ENCODE measurements around the gene RAC3.
"Not testable (repeated sequence)": the region's sequence is repeated elsewhere in the genome, so short reads cannot be mapped to it uniquely, and the experiment has no call there.

RAC3 gene

DNA sequence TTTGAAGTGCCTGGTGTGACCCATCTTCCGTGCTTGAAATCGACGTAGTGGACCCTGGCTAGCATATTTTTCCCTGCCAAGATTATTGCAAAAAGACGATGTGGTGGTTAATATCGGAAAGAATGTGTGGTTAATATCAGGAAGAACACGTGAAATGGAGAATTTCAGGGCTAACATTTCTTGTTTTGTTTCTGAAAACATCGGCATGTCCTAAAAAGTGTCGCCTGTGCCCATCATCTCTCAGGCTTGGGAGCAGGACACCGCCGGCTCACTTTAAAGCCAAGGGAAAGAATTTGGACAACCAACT lies 6.4 kb downstream of the RAC3 start:
- in situ Hi-C loops (cut with MboI; ENCODE audit: low sequenced_read_pairs), result no loop called here

- in situ Hi-C loops (cut with MboI; ENCODE audit: low sequenced_read_pairs), result not testable (repeated sequence)
Observed at GRCh38 chr17:82038796-82039409, 7.4 kb downstream of the RAC3 start.

DNA sequence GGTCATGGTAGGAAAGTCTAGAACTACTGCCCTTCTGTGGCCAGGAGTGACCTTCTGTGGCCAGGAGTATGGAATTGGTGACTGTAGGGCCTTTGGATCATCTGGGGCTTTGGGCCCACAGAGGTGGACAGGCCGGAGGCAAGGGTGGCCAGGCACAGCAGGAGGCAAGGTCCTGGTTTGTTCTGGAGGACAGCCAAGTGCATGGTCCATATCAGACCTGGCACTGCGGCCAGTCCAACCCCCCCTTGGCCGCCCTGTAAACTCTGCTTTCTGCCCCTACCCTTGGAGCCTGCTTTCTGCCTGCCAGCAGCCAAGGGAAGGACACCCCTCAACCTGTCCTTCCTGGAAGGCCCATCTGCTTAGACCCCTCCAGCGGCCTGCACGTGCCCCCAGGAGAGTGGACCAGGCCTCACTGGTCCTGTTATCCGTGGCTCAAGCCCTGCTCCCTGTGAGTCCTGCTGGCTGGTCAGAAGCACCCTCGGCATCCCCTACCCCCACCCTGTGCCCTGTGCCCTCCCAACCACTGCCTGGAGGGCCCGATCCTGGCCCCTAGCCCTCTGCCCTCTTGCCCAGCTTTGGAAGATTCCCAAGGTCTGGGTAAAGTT lies 8.3 kb downstream of the RAC3 start:
- in situ Hi-C loops (cut with MboI; ENCODE audit: low sequenced_read_pairs), result no loop called here

DNA sequence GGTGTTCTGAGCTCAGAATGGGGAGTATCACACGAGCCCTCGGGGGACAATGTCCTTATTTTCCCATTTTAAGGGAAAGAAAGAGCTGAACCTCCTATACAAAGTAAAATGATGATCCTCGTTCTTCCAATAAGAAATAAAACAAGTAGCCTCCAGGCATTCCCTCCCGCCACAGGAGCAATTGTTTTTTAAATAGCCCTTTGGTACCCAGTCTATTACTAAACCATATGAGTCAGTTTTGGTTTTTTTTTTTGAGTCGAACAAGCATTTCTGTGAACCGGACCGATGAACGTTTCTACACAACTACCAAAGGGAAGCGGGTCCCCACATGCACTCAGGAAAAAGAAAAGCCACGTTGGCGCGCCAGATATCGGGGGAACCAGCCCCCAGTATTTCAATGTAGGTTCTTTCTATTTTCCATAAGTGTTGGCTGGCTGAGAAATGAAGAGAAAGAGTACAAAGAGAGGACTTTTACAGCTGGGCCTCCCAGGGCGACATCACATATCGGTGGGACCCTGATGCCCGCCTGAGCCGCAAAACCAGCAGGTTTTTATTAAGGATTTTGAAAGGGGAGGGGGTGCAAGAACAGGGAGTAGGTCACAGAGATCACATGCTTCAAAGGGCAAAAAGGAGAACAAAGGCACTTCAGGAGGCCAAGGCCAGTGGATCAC lies 9.8 kb downstream of the RAC3 start:
- in situ Hi-C loops (cut with MboI; ENCODE audit: low sequenced_read_pairs), result no loop called here

- in situ Hi-C loops (cut with MboI; ENCODE audit: low sequenced_read_pairs), result no loop called here
Observed at GRCh38 chr17:82042649-82043048, 11.2 kb downstream of the RAC3 start.

DNA sequence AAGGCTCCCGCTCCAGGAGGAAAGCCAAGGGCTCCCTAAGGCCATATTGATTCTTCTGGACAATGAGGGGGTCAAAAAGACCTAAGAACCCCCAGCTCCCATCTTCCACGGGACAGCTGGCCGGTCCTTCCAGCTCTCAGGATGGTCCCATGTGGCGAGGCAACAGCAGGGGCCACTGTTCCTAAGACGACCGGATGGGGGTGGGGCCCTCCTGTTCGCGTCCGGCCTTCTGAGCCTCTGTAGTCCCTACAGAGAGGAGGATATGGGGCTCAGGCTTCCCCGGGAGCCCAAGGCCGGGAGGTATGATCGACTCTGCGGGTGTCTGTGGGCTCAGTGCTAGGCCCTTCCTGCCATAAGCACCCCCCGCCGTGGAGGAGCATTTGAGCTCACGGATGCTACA lies 12.0 kb downstream of the RAC3 start:
- in situ Hi-C loops (cut with MboI; ENCODE audit: low sequenced_read_pairs), result no loop called here

- in situ Hi-C loops (cut with MboI; ENCODE audit: low sequenced_read_pairs), result no loop called here
Observed at GRCh38 chr17:82045936-82046484, 14.5 kb downstream of the RAC3 start.

DNA sequence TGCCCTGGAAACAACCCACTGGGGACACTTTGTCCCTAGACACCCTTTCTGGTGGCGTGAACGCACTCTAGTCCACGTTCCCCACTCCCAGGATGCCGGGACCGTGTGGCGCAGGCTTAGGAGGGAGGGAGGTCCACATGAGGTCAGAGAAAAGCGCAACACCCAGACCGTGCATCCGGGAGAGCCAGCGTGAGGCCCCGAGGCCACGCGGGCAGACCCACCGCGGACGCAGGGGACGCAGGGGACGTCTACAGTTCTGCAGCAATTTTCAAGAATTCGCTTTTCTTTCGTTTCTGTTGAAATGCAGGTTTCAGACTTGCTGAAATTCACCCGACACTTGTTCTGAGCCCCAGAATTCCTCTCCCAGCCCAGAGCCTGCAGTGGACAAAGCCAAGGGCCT lies 15.4 kb downstream of the RAC3 start:
- in situ Hi-C loops (cut with MboI; ENCODE audit: low sequenced_read_pairs), result no loop called here

GRCh38 chr17:82047379-82047778 lies 15.9 kb downstream of the RAC3 start:
- in situ Hi-C loops (cut with MboI; ENCODE audit: low sequenced_read_pairs), result no loop called here

- in situ Hi-C loops (cut with MboI; ENCODE audit: low sequenced_read_pairs), result no loop called here
Observed at GRCh38 chr17:82047914-82048570, 16.6 kb downstream of the RAC3 start.

GRCh38 chr17:82048571-82048971 lies 17.1 kb downstream of the RAC3 start:
- in situ Hi-C loops (cut with MboI; ENCODE audit: low sequenced_read_pairs), result no loop called here

GRCh38 chr17:82049106-82049505 lies 17.6 kb downstream of the RAC3 start:
- in situ Hi-C loops (cut with MboI; ENCODE audit: low sequenced_read_pairs), result no loop called here

DNA sequence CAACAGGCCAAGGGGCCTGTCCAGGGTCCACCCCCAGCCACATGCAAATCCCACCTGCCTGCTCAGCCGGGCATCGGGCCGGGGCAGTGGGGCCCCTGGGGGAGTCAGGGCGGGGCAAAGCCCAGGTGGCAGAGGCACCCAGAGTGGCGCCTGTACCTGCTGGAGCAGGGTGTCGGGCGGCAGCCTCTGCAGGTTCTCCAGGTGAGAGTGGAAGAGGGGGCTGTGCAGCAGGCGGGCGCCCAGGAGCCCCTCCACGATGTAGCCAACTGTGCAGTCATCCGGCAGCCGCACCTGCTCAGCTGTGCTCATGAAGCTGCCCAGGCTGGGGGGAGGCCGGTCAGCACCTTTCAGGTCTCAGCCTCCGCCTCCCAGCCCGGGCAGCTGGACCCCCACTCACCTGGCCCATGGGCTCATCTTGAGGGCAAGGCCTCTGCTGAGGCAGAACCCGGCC lies 18.1 kb downstream of the RAC3 start:
- in situ Hi-C loops (cut with MboI; ENCODE audit: low sequenced_read_pairs), result no loop called here

DNA sequence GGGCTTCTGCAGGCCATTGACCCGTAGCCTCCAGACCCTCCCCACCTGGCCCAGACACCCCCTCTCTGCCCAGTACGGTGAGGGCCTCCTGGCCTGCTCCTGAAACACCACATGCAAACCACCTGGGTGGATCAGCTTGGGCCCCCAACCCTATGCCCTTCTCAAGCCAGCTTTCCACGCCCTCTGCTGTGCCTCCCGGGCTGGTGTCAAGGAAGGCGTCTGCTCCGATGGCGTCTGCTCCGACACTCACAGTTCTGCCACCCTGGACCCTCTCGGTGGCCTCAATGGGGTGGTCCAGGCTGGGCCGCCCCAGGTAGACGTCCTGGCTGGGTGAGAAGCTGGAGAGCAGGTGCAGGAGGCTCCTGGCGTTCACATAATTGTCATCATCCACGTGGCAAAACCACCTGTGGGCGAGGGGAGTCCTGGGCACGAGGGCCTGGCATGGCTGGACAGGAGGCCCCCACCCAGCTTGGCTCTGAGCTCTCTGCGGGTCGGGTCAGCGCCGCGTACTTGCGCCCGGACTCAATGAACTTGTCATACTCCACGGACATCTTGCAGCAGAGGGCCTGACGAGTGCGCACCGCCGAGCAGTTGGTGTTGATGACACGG lies 18.8 kb downstream of the RAC3 start:
- in situ Hi-C loops (cut with MboI; ENCODE audit: low sequenced_read_pairs), result no loop called here

GRCh38 chr17:82050761-82051641 lies 19.5 kb downstream of the RAC3 start:
- in situ Hi-C loops (cut with MboI; ENCODE audit: low sequenced_read_pairs), result no loop called here

- in situ Hi-C loops (cut with MboI; ENCODE audit: low sequenced_read_pairs), result no loop called here
Observed at GRCh38 chr17:82051776-82052637, 20.5 kb downstream of the RAC3 start, which contains the start of the genes GPS1 and RFNG. GPS1 (plus strand) TSS chr17:82051898; CDS start chr17:82051932, 34 bp downstream. RFNG (minus strand) TSS chr17:82051811; CDS start chr17:82051766, 45 bp downstream.

- in situ Hi-C loops (cut with MboI; ENCODE audit: low sequenced_read_pairs), result no loop called here
Observed at GRCh38 chr17:82052638-82053059, 21.2 kb downstream of the RAC3 start.

DNA sequence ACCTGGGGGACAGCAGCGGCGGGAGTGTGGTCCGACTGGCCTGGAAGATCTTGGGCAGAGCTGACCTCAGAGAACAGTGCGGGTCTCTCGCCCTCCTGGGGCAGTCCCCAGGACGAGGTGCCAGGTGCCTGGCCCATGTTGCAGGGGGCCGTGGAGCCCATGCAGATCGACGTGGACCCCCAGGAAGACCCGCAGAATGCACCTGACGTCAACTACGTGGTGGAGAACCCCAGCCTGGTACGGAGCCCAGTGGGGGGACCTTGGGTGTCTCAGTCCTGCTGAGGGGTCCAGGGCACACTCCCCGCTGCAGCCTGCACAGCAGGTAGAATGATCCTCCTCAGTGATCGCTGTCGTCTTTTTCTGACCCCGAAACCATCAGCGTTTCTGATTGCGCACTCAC lies 21.7 kb downstream of the RAC3 start:
- in situ Hi-C loops (cut with MboI; ENCODE audit: low sequenced_read_pairs), result no loop called here

Measured in HL-60/S4 treated with phorbol 12-myristate 13-acetate at 8.2 ng/mL for 4 days and 3 days (cell line).